Measurements from ENCODE around the gene PCDHGC5.

Gene PCDHGC5

DNA sequence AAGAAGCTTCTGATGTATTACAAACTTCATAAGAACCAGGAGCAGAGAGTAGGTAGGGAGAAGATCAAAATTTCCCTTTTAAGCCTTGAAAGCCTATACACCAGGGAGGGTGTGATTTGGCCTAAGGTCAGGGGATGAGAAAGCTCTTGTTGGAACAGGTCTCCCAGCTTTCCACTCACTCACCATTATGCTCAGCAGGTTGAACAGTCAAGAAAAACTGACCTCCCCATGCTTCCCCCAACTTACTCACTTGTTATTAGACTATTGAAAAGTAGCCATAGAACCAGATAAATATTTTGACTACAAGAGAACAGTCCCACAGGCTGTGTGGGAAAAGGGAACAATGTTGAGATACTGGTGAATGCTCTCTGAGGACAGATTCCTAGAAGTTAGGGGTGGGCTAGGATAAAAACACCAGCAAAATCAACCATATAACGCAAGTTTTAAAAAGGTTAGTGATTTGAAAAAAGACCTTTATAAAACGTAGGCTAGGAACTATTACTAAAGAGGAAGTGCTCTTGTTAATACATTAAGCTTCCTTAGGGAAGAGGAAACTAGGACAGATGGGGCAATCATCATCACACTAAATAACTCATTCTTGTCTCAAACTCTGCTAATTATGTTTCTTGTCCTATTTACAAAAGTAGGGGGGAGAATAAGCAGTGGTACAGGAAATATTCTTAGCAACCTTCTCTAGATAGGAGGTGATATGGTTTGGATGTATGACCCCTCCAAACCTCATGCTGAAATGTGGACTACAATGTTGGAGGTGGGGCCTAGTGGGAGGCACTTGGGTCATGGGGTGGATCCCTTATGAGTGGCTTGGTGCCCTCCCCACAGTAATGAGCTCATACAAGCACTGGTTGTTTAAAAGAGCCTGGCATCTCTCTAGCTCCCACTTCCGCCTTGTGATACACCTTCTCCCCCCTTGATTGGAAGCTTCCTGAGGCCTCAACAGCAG lies 31.0 kb downstream of the PCDHGC5 start:
- Mint-ChIP-seq H3K27me3 (ENCODE audit: low read depth, poor library complexity) (peaks cover 3% of the 10 kb centered on the region), H3K27ac (no peak overlapping the region), H3K4me3 (no peak overlapping the region), H3K4me1 (peaks cover 96% of the 10 kb centered on the region), H3K36me3 (ENCODE audit: low read depth) (peaks cover 85% of the 10 kb centered on the region), H3K9me3 (no peaks in the 10 kb centered on the region)
- no peak for DNase-seq
- TF ChIP-seq, protein P1, sequence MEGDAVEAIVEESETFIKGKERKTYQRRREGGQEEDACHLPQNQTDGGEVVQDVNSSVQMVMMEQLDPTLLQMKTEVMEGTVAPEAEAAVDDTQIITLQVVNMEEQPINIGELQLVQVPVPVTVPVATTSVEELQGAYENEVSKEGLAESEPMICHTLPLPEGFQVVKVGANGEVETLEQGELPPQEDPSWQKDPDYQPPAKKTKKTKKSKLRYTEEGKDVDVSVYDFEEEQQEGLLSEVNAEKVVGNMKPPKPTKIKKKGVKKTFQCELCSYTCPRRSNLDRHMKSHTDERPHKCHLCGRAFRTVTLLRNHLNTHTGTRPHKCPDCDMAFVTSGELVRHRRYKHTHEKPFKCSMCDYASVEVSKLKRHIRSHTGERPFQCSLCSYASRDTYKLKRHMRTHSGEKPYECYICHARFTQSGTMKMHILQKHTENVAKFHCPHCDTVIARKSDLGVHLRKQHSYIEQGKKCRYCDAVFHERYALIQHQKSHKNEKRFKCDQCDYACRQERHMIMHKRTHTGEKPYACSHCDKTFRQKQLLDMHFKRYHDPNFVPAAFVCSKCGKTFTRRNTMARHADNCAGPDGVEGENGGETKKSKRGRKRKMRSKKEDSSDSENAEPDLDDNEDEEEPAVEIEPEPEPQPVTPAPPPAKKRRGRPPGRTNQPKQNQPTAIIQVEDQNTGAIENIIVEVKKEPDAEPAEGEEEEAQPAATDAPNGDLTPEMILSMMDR (IDR thresholded peaks at IDR 0.05) = no peak

DNA sequence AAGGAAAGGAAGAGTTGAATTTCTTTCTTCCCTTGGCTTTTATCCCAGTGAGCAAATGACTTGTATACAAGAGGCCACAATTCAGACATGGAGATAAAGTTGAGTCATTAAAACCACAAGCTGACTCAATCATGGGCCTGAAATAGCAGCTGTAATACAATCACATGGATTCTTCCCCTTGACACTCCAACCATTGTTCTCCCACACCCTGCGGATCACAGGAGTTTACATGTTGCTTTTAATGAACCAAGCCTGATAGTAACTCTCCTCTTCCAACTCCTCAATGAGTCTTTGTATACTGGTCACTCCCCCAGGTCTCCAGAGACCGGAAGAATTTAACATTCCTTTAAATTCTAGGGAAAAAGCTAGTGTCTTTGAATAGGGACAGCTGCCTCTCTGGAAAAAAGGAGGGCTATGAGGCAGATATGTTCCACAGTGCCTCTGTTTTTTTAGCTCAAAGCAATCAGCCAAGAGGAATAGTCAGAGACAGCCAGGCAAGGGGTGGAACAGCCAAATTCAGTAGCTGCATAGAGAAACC lies 32.4 kb downstream of the PCDHGC5 start:
- H3K4me3 Mint-ChIP-seq = peak overlapping the region; percentile 22
- H3K36me3 Mint-ChIP-seq (ENCODE audit: low read depth) = peaks cover 89% of the 10 kb centered on the region
- TF ChIP-seq, protein P1 (IDR thresholded peaks at IDR 0.05) = no peak
- H3K27ac Mint-ChIP-seq = peak overlapping the region; percentile 96
- DNase-seq = no peak
- peaks cover 96% of the 10 kb centered on the region for H3K4me1 Mint-ChIP-seq
- no peaks in the 10 kb centered on the region for H3K9me3 Mint-ChIP-seq
- H3K27me3 Mint-ChIP-seq (ENCODE audit: low read depth, poor library complexity) = peaks cover 3% of the 10 kb centered on the region

DNA sequence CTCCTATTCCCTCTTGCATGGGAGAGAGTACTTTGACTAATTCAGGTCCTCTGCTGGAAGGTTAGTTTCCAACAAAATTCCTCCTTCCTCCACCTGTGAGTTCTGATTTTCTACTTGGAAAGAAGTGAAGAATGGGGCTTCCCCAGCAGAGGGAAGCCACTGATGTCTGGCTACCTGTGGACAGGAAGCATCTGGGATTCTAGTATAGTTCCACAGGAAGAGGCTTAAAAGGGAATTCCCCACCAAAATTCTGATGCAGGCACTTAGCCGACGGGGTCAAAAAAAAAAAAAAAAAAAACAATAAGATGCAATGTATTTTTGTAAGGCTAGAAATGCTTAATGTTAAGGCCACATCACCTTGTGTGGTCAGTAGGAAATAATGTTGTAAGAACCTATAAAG lies 33.4 kb downstream of the PCDHGC5 start:
- no peak overlapping the region for H3K4me3 Mint-ChIP-seq
- H3K4me1 Mint-ChIP-seq = peaks cover 87% of the 10 kb centered on the region
- peaks cover 6% of the 10 kb centered on the region for H3K27me3 Mint-ChIP-seq (ENCODE audit: low read depth, poor library complexity)
- H3K36me3 Mint-ChIP-seq (ENCODE audit: low read depth) = peaks cover 89% of the 10 kb centered on the region
- no peak for DNase-seq
- peak overlapping the region; percentile 96 for H3K27ac Mint-ChIP-seq
- TF ChIP-seq, protein P1 (IDR thresholded peaks at IDR 0.05) = no peak
- no peaks in the 10 kb centered on the region for H3K9me3 Mint-ChIP-seq

DNA sequence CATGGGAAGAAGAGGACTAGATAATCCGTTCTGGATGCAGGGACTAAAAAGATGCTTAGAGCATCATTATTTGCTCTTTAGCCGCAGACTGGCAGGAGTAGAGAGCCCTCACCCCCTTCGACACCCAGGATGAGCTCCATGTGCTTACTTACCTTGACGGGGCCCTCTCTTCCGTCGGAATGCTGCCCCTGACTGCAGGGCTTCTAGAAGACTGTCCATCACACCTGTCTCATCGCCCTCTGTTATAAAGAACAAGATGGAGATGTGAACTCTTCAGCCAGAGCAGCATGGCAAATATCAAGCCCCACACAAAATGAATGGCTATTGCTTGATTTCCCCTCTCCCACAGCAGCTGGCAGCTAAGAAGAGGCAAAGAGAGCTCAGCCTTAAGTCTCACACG lies 35.1 kb downstream of the PCDHGC5 start:
- Mint-ChIP-seq H3K27me3 (ENCODE audit: low read depth, poor library complexity) (peaks cover 6% of the 10 kb centered on the region), H3K9me3 (no peaks in the 10 kb centered on the region), H3K27ac (peak overlapping the region; percentile 98), H3K36me3 (ENCODE audit: low read depth) (peaks cover 89% of the 10 kb centered on the region), H3K4me1 (peaks cover 70% of the 10 kb centered on the region), H3K4me3 (no peak overlapping the region)
- TF ChIP-seq, protein P1 (IDR thresholded peaks at IDR 0.05) = no peak
- no peak for DNase-seq

DNA sequence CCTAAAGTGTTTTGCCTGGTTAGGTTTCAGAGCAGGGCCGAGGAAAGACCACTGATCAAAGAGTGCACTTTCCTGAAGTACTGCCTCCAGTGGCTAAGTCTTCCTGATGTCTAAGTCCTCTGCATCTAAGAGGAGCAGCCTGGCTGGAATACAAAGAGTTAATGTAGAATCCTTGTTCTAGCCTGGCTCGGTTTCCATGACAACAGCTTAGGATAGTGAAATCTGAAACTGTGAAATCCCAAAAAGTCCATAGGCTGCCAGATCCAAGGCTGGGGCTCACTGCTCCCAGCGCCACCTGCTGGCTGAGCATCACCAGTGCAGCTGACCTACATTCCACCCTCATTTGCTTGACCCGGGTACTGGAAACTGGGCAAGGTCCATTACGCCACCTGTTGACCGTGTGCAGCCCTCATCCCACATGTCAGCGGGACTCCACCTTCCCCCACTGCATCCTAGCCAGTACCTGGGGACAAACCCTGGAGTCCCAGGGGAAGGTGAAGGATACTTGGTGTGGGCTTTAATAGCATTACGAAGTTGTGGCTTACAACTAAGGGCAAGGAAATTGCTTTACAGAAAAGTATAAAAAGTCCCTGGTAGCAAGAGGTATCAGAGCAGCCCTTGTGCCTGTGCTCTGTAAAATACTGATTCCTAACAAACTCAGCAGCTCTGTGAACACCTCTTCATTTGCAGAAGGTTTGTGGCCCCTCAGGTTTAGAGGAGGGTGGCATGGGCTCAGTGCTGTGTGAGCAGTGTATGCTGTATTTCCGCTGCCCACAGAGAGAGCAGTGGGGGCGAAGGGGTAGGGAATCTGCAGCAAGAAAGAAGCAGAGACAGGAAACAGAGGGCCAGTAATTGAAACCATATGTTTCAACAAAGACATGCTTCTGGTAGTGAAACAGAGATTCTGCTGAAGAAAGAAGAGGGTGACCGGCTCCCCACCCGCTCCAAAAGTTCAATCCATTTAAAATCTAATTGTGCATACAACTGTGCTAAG lies 36.0 kb downstream of the PCDHGC5 start:
- peaks cover 61% of the 10 kb centered on the region for H3K4me1 Mint-ChIP-seq
- TF ChIP-seq, protein P1 (IDR thresholded peaks at IDR 0.05) = peak; percentile 98
- peak overlapping the region; percentile 73 for H3K4me3 Mint-ChIP-seq
- peaks cover 6% of the 10 kb centered on the region for H3K27me3 Mint-ChIP-seq (ENCODE audit: low read depth, poor library complexity)
- no peaks in the 10 kb centered on the region for H3K9me3 Mint-ChIP-seq
- DNase-seq = peak; percentile 89
- H3K27ac Mint-ChIP-seq = peak overlapping the region; percentile 98
- peaks cover 81% of the 10 kb centered on the region for H3K36me3 Mint-ChIP-seq (ENCODE audit: low read depth)
